ENCODE results near the gene TRAIP. TPM values are rescaled to one million over a fixed set of nuclear protein-coding genes. Genes with fewer than 3 reads are reported as not detected.
A peak's percentile ranks its signal among the peaks of the same experiment; 100 is the strongest.
"Not testable (repeated sequence)": the region's sequence is repeated elsewhere in the genome, so short reads cannot be mapped to it uniquely, and the experiment has no call there.

TRAIP gene, protein sequence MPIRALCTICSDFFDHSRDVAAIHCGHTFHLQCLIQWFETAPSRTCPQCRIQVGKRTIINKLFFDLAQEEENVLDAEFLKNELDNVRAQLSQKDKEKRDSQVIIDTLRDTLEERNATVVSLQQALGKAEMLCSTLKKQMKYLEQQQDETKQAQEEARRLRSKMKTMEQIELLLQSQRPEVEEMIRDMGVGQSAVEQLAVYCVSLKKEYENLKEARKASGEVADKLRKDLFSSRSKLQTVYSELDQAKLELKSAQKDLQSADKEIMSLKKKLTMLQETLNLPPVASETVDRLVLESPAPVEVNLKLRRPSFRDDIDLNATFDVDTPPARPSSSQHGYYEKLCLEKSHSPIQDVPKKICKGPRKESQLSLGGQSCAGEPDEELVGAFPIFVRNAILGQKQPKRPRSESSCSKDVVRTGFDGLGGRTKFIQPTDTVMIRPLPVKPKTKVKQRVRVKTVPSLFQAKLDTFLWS
- total RNA-seq = 1.6 and 2.8 TPM in 2 replicates

DNA sequence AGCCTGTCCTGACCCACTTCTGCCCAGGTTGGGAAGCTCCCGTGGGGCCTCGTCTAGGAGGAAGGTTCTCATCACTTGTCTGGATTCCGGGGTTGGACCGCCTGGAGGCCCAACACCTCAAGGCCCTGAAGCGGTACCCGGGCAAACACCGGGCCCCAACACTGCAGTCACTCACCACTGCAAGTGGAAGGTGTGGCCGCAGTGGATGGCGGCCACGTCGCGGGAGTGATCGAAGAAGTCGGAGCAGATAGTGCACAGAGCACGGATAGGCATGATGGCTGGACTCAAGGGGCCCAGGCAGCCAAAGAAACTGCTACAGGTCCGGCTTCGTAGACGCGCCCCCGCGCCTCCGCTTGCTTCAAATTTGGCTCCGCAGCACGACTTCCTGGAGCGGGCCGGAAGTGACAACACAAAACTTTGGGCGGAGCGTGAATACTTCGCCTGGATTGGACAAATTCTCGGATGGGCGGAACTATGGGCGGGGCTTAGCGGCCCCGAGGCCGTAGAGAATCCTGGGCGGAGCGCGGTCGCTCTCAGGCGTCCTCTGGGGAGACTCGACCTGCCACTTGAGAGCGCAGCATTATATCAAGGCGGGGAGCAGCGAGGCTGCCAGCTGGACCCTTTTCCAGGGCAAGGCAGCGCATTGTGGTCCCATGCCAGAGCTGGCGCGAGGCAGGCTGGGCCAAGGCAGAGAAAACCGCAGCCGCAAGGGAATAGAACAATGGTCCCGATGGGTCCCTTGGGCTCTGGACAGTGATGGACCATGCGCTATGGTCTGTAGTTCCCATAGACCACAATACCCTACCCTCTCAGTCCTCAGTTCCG is at the start of gene TRAIP:
Gene TRAIP, minus strand, starts transcription at position 384 of the 825 bp plus-strand sequence. Its CDS starts 111 bp downstream, at position 273.
- peak; percentile 86 for DNase-seq (ENCODE audit: low read depth)

DNA sequence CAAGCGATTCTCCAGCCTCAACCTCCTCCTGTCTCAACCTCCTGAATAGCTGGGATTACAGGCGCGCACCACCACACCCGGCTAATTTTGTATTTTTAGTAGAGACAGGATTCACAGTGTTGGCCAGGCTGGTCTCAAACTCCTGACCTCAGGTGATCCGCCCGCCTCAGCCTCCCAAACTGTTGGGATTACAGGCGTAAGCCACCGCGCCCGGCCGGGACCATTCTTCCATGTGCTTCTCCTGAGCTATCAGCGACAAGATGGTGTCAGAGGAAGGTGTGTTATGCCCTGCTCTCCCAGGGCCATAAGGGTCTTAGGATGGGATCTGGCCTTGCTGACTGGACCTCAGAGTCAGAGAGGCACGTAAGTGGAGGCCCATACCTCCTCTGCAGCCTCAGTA is 48.1 kb upstream of the TRAIP start:
- DNase-seq (ENCODE audit: low read depth) = not testable (repeated sequence)

DNA sequence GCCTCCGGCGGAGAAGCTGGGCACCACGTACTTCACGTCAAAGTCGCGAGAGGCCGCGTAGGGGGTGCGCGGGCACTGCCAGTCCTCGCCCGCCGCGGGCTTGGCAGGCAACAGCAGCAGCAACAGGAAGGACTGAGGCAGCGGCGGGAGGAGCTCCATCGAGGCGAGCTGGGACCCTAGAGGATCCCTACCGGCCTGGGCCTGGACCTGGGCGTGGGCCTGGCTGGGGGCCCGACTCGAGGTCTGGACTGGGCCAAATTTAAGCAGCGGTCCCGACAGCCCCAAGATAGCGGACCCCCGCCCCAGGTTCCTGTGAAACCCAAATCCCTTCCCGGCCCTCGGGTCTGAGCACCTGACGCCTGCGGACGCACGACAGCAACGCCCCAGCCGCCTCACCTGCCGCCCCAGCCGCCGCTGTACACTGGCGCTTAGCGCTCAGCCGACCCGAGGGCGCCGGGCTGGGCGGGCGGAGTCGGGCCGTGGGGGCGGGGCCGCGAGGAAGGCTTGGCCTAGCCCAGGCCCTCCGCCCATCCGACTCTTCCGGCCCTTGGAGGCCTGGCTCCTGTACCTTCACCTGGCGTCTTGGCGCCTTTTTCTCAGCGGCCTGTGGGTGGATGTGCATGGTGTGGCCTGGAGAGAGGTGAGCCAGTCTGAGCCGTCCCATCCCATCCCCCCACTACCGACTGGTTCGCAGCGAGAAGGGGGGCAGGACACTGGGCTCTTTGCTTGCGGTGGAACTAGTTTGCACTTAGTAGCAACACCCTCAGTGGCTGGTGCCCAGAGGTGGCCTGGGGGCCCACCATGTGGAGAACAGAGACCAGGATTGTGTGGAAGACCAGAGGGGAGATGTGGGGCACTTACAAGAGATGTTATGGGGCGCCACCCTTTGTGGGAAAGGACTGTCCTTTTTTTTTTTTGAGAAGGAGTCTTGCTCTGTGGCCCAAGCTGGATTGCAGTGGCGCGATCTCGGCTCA is 47.4 kb upstream of the TRAIP start, which contains the start of gene MST1R:
Gene MST1R, minus strand, starts transcription at position 423 of the 974 bp plus-strand sequence. Its CDS starts 264 bp downstream, at position 159.
- peak; percentile 36 for DNase-seq (ENCODE audit: low read depth)

DNA sequence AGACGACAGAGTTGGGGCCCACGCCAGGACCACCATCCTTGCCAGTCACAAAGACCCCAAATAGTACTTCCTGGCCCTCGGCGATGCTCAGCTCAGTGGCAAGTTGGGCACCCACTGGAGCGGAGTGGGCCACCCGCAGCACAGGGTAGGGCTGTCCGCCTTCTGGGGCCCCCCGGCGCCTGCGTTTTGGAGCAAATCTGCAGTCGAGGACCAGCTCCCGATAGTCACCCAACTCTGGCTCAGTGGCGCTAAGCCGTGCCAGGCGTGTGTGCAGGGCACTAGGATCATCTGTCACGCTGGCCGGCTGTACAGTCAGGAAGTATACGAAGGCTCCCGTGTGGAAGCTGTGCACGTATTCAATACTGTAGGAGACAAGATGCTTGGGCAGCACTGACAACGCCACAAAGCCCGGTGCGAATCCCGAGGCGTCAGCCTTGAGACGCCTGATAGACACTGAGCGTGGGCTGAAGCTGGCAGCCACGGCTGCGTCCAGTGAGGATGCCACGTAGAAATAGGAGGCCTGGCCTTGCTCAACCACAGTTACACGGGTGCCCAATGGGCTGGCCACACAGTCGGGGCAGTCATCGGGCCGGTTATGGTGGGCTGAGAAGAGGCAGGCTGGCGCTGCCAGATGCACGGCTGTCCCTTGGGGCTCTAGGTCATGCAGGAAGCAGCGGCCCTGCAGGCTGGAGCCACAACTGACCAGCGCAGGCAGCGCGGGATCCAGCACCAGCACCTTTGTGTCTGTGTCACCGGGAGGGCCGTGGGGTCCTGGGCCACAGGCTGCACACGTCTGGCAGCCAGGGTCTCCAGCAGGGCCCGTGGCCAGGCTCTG is 46.4 kb upstream of the TRAIP start:
- no peak for DNase-seq (ENCODE audit: low read depth)

DNA sequence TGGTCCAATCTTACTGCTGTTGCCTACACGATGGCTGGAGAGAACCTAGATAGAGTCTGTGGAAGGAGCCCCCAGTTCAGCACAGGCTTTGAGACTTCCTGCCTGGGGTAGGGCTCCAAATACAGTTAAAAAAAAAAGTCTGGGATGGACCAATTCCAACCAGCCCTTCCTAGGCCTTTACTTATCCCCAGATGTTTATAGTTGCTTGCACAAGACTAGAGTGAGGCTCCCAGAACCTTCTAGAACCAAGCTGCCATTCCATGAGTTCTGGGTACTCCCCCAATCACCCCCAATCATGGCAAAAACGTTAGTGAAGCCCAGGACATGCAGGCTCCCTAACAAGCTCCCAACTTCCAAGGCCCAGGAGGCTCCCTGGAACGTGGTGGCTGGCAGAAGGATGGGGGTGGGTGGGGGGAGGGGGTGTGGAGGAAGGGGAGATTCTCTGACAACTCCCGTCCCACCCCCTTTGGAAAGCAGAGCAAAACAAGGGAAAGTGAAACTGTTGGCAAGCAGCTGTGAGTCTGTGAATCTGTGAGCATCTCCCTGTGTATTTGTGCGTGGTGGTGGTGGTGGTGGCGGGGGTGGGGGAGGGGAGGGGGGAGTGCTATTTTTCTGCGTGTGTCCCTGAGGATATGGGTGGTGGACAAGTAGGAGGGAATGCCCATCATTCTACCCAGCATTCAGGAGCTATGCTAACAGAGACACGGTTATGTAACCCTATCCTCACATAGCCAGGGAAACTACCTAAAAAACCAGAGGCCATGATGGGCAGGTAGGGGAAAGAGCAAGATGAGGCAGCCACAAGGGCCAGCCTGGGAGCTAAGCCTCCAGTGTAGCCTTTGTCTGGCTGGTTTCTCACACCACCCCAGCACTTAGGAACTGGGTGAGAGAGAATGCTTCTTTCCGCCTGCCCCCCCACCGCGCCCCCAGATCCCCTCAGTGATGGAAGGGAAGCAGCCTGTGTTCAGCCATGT is 45.3 kb upstream of the TRAIP start:
- DNase-seq (ENCODE audit: low read depth) = no peak

DNA sequence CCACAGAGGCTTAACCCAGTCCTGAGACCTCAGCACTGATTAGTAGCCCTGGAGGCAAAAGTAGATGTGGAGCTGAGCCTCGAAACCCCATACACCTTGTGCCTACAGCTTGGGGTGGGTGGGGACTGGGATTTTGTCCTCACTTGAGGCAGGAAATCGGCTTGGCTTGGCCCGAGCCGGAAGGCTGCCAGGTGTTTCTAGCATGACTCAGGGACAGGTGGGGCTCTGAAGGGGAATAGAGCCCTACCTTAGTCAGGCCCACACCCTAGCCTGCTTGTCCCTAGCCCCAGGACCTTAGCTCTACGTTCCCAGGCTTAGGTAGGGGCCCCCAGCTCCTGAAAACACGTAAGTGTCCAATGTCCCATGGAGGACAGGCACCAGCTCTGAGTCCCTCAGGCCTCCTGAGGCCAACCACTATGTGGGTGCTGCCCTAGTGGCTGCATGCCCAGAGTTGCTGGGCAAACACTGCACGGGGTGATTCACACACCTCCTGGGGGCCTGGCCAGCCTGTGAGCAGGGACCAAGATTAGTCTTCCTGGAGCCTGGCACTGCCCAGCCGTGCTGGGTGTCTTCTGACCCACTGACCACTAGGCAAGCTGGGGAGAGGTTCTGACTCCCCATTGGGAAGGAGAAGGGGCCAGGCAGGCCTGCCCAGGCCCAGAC is 44.3 kb upstream of the TRAIP start:
- peak; percentile 88 for DNase-seq (ENCODE audit: low read depth)

DNA sequence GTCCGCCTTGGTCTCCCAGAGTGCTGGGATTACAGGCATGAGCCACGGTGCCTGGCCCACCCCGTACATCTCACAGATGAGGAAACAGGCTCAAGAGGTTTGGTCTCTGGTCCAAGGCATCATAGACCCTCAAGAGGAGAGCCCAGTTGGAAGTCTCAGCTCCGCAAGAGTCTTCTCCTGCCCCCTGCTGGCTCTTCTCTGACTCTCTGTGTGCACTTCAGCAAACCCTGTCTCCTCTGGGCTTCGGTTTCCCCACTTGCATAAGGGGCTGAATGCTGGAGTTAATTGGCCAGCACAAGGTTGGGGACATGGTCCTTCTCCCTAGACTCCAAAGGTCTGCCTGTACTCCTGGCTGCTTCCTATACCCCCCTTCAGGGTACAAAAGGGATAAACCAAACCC is 43.5 kb upstream of the TRAIP start:
- no peak for DNase-seq (ENCODE audit: low read depth)

DNA sequence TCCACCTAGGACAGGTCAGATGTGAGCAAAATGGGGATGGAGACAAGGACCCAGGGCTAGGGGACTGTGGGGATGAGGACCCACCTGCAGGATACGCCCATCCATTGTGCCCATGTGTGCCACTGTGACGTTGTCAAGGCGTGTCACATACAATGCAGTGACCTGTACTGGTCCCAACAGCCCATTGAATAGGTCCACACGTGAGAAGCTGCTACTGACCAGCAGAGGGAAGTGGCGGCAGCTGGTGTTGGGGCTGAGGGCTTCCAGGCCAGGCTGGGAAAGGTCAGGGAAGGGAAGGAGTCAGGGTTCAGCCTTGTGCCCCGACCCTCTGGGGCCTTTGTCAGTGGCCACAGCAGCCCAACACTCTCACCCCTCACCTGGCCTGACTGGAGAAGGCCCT is 42.6 kb upstream of the TRAIP start:
- DNase-seq (ENCODE audit: low read depth) = no peak

DNA sequence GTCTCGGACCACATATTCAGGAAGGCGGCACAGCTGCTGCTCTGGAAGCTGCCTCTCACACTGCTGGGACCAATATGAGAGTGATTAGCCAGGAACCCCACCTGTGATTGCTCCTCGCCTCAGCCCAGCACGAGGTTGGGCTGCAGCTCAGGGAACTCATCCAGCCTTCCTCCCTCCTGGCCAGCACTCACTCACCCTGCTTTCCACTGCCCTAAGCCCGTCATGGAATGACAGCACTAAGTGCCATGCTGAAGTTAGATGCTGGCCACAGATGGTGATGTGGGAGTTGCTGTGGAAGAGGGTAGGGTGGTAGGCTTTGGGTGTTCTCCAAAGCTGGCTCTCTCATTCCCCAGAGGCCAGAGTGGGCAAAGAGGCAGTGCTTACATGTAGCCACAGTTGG is 40.0 kb upstream of the TRAIP start:
- no peak for DNase-seq (ENCODE audit: low read depth)

DNA sequence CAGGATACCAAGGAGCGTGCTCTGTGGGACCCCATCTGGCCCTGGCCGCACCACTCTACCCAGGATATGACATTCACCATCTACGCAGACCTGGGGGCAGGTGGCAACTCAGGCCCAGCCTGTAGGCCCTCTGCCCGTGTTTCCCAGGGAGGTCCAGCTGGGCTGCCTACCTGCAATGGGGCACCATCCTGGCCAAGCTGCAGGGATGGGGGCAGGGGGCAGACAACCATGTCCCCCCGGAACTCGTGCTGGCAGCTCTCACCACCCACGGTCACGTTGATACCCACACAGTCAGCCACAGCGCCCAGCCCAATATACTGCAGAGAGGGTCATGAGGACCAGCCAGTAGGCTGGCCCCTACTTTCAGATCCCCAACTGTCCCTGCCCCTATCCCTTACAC is 39.4 kb upstream of the TRAIP start:
- no peak for DNase-seq (ENCODE audit: low read depth)

DNA sequence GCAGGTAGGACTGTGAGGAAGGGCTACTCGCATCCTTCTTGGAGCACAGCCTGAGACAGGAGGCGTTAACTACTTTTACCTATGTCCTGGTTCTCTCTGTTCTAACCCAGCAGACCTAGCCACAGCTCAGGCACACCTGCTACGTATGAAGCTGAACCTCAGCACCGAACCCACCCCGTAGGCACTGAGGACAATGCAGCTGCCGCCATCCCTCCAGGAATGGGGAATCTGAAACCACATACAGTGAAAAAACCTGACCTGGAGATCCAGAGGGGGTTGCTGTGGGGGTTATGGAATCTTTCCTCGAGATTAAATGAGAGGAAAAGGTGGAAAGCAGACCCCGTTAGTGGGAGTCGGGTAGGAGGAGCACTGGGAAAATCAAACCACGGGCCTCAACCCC is 32.9 kb upstream of the TRAIP start:
- DNase-seq (ENCODE audit: low read depth) = no peak

DNA sequence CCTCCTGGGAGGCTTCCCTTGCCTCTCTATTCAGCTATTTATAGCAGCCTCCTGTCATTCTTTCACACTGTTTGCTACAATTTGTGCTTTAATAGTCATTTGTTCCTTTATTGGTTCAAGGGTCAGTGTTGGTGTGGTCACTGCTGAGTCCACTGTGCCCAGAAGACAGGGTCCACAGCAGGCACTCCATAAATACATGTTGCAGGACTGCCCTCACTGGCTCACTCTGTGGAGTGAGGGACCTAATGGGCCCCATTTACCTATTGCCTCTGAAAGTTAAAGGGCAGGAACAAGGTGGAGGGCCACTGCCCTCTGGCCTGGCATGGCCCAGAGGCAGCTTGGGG is 30.5 kb upstream of the TRAIP start:
- no peak for DNase-seq (ENCODE audit: low read depth)

DNA sequence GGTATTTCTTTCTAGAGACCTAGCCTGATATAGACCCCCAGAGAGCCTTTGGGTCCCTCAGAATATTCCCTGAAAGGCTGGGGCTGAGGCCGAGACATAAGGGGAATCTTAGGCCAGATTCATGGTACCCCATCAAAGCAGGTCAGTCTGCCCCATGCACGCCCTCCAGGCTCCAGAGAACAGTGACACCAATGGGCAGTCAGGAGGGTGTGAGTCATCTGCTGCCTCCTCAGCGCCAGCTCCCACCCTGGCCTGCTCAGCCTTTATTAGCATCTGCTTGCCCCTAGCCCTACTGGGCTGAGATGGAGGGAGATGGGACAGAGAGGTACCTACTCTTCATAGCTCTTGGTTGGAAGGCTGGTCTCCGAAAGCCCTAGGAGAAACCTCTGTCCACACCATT is 27.6 kb upstream of the TRAIP start:
- no peak for DNase-seq (ENCODE audit: low read depth)

DNA sequence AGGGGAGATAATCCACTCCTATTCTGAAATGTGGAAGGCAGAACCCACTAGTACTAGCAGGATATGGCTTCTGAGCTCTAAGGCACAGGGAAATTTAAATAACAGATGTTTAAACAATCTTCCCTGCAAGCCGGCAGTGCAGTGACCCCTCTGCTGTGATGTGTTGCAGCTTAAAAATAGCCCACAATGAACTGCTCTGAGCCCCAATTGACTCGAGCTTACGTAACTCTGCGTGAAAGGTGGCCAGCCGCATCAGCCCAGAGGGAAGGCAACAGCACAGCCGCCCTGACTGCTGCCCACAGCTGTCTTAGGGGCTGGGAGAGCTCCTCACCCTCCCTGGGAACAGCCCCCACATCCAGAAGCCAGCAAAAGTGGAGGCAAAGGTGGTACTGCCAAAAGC is 25.8 kb upstream of the TRAIP start:
- no peak for DNase-seq (ENCODE audit: low read depth)

DNA sequence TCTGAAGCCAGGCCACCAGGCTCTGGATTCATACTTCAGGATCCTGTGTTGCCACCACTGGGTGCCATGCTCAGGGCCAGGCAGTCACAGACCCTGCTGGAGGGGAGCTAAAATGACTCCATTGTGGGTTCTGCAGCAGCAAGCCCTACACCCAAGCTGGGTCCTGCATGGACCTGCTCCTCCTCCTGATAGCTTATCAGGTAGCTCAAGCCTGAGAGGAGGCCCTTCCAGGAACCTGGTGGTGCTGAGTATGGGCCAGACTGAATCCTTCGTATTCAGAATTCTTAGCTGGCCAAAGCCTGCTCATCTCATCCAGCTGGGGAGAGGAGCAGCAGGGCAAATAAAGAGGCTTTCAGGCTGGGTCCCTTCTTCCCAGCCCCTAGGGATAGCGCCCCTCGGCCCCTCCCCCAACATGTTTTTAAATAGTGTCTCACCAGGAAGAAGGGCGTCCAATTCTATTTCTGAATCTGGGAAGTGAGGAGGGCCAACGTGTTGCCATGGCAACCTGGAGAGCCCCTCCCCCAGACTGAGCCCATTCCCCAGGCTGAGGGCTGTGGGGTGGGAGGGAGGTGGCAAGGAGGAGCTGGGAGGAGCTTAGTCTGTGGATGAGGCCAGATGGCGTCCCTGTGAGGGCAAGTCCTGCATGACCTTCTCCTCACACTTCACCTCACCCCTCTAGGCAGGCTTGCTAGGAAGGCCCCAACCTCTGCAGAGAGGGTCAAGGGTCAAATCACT is 24.4 kb upstream of the TRAIP start:
- DNase-seq (ENCODE audit: low read depth) = no peak

DNA sequence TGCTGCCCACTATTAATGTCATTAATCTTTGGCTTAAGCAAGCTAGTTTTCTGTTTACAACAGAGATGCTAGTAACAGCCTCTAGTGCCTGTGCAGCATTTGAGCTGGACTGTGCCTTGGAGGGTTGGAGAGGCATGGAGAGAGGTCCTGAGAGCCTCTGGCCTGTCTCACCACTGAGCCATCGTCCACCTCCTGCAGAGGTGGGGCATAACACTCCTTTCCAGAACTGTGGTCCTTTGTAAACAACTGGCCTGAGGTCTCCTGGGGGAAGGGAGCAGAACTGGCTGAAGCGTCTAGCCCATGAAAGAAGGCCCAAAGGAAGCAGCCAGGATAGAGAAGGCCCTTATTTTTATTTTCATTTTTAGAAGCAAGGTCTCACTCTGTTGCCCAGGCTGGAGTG is 23.4 kb upstream of the TRAIP start:
- DNase-seq (ENCODE audit: low read depth) = no peak

DNA sequence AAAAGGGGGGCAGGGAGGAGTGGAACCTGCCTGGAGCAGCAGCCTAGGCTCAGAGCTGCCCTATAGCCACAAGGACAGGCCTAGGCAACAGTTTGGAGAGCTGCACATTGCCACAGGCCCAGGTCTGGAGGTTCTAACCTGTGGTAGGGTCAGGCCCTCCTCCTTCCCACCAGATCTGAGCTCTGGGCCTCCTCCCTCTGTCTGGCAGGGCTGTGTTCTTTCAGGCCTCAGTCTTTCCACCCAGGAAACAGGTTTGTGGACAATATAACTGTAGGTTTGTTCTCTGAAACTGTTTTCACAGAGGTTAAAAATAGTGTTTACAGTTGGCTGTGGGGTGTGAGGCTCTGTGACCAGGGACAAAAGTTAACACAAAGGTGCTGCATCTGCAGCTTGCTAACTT is 22.3 kb upstream of the TRAIP start:
- DNase-seq (ENCODE audit: low read depth) = no peak

DNA sequence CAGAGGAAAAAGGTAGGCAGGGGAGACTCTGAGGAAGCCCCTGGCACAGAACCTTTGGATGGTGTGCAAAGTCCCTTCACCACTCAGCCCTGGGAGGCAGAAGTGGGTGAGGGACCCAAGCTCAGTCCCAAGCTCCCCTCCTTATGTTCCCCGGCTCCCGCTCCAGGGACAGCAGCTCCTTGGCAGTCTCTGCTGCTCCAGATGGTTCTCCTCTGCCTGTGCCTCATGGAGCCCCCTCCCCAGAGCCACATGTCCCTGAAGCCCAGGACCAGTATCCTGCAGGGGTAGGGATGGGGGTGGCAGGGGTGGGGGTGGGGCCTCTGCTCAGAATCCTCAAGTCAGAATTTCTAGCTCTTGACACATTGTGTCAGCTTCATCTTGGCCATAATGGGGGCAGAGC is 21.4 kb upstream of the TRAIP start:
- DNase-seq (ENCODE audit: low read depth) = no peak
